Esophagus squamous epithelium (tissue), 5 donors: ENCODE data around the gene PLCB1. TPM values are rescaled to one million over a fixed set of nuclear protein-coding genes. Genes with fewer than 3 reads are reported as not detected.

ENCODE experiments used
- DNase-seq: peaks from one replicate; lab custom pipeline; 2025; lab: John Stamatoyannopoulos, UW
- H3K27ac ChIP-seq, 4 donors: fragments of 200-600 bp; sonication (generic); one replicate each; pipeline ENCODE4 v1.5.1; 2016 to 2019; ENCODE audit warnings: mild to moderate bottlenecking in 1 of 4
- H3K27me3 ChIP-seq, 4 donors: fragments of 200-600 bp; sonication (generic); 1 replicate in 3 of 4; 2 replicates in 1 of 4; pipeline versions ENCODE4 v1.5.1 to v1.6.0; 2017 to 2021; ENCODE audit warnings: antibody characterized with exemption in 1 of 4
- H3K36me3 ChIP-seq, 3 donors: fragments of 200-600 bp; sonication (generic); one replicate each; pipeline ENCODE4 v1.5.1; 2016 to 2019
- H3K4me1 ChIP-seq, 3 donors: fragments of 200-600 bp; sonication (generic); one replicate each; pipeline ENCODE4 v1.5.1; 2017 to 2019
- H3K4me3 ChIP-seq, 4 donors: fragments of 200-600 bp; sonication (generic); 1 replicate in 3 of 4; 2 replicates in 1 of 4; pipeline ENCODE4 v1.5.1; 2016 to 2019; ENCODE audit warnings: mild to moderate bottlenecking in 2 of 4, moderate library complexity in 1 of 4
- H3K9me3 ChIP-seq, 3 donors: fragments of 200-600 bp; sonication (generic); one replicate each; pipeline ENCODE4 v1.5.1; 2016 to 2019
- POLR2A ChIP-seq, 4 donors: fragments of 450-650 bp; IDR thresholded peaks; one replicate each; pipeline ENCODE4 v1.6.1; 2017; ENCODE audit warnings: antibody characterized with exemption in 4 of 4, mild to moderate bottlenecking in 4 of 4, moderate library complexity in 3 of 4
- WGBS, 2 donors: methylation state at CpG; one replicate each; pipeline ENCODE4 v1.1.5; 2018; 5-methylcytosine and 5-hydroxymethylcytosine counted together
- intact Hi-C: fragments of 100-400 bp; cut with DNase I; formaldehyde crosslinking; loops from one replicate; pipeline ENCODE4 v1.15.0; 2022
- total RNA-seq, 4 donors: library from RNA; depleted of rRNA; stranded (reverse); fragments of >200 nt; gene quantifications; one replicate each; pipeline ENCODE4 v1.1.0, GENCODE V29; 2016
- TF ChIP-seq, protein P1 (sequence below), 6 experiments: fragments of 450-650 bp in 4 of 6; fragments of 200-600 bp in 2 of 6; sonication (generic) in 2 of 6; IDR thresholded peaks; one replicate each; pipeline ENCODE4 v1.5.1; 2016 to 2019; ENCODE audit warnings: antibody characterized with exemption in 6 of 6, mild to moderate bottlenecking in 4 of 6, moderate library complexity in 4 of 6
- donor health status: DM: yes; HTN: yes; CAD: no.

Gene PLCB1
- total RNA-seq, 4 donors from 2014 or later, result 1.9 to 20.4 (median 5.0) TPM

DNA sequence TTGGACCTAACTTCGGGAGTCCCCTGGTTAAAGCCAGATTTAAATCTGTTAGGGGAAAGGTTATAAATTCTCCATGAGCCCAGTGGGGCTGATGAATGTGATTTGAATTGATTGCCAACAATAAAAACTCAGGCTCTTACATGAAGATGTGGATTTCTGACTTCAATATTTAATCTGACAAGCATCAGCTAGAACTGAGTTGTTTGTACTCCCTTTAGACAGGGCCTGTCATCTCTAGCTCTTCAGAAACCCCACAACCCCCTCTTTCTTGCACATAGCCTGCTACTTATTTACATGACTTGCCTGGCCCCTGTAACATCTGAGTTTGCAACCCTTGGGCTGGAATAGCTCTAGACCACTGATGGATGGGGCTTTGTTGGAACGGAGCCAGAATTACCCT is 745.2 kb downstream of the PLCB1 start:
- Histone ChIP-seq H3K9me3 (no peaks in the 10 kb centered on the region), H3K4me1 (no peaks in the 10 kb centered on the region), H3K36me3 (no peaks in the 10 kb centered on the region), H3K27me3 (no peaks in the 10 kb centered on the region), H3K4me3 (no peak overlapping the region), H3K27ac (no peak overlapping the region)
- WGBS, 2 donors, result 68 to 83% methylated on average over 2 of the region's 2 CpGs
- intact Hi-C loops, result no loop called here
- TF ChIP-seq, protein P1, sequence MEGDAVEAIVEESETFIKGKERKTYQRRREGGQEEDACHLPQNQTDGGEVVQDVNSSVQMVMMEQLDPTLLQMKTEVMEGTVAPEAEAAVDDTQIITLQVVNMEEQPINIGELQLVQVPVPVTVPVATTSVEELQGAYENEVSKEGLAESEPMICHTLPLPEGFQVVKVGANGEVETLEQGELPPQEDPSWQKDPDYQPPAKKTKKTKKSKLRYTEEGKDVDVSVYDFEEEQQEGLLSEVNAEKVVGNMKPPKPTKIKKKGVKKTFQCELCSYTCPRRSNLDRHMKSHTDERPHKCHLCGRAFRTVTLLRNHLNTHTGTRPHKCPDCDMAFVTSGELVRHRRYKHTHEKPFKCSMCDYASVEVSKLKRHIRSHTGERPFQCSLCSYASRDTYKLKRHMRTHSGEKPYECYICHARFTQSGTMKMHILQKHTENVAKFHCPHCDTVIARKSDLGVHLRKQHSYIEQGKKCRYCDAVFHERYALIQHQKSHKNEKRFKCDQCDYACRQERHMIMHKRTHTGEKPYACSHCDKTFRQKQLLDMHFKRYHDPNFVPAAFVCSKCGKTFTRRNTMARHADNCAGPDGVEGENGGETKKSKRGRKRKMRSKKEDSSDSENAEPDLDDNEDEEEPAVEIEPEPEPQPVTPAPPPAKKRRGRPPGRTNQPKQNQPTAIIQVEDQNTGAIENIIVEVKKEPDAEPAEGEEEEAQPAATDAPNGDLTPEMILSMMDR (IDR thresholded peaks at IDR 0.05), result no peak
- no peak for TF ChIP-seq POLR2A (IDR thresholded peaks at IDR 0.05)
- DNase-seq, result no peak

- H3K36me3 ChIP-seq, result no peaks in the 10 kb centered on the region
- 100% methylated on average over 2 of the region's 2 CpGs for WGBS, 2 donors
- intact Hi-C loops, result no loop called here
- H3K4me3 ChIP-seq, result no peak overlapping the region
- DNase-seq, result no peak
- H3K9me3 ChIP-seq, result no peaks in the 10 kb centered on the region
- TF ChIP-seq, protein P1 (IDR thresholded peaks at IDR 0.05), result no peak
- TF ChIP-seq POLR2A (IDR thresholded peaks at IDR 0.05), result no peak
- no peaks in the 10 kb centered on the region for H3K27me3 ChIP-seq
- H3K4me1 ChIP-seq, result no peaks in the 10 kb centered on the region
- no peak overlapping the region for H3K27ac ChIP-seq
Observed at GRCh38 chr20:8879669-8880068, 747.6 kb downstream of the PLCB1 start.

DNA sequence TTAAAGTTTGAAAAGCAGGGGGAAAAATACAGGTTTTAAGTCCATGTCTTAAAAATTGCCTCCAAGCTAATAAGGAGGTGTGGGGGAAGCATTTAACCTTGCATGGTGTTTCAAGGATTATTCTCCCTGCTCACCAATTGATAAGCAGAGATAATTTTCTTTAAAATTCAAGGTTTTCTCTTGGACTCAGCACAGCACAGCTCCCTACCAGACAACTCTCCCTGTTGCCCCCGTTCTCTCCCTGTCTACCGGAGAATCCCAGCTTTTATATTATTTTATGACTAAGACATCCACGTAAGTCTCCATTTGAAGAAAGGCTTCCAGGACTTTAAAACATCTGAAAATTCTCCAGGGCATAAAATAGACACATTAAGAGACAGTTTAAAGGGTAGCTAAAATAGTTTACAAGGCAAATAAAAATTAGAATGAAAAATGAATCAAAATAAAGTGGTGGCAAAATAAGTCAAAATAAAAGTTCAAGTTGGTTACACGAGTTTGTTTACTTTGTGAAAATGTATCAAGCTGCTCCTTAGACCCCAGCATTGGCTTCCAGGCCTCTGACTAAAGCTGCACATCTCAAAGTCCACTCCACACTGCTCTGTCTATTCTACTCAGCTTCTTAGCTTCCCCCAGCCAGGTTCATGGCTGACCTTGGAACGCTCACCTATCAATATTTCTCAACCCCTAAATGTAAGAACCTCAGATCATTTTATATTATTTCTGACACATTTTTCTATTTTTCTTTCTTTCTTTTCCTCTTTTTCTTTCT is 748.2 kb downstream of the PLCB1 start:
- Histone ChIP-seq H3K27me3 (no peaks in the 10 kb centered on the region), H3K4me1 (no peaks in the 10 kb centered on the region), H3K36me3 (no peaks in the 10 kb centered on the region), H3K27ac (no peak overlapping the region), H3K9me3 (no peaks in the 10 kb centered on the region), H3K4me3 (no peak overlapping the region)
- DNase-seq, result no peak
- TF ChIP-seq POLR2A (IDR thresholded peaks at IDR 0.05), result no peak
- TF ChIP-seq, protein P1 (IDR thresholded peaks at IDR 0.05), result no peak
- intact Hi-C loops, result no loop called here
- WGBS, 2 donors, result 73 to 76% methylated on average over 5 of the region's 5 CpGs

GRCh38 chr20:8891039-8891438 is 759.0 kb downstream of the PLCB1 start:
- WGBS, 2 donors, result 75 to 91% methylated on average over 1 of the region's 1 CpG
- no peak for DNase-seq
- Histone ChIP-seq H3K4me1 (no peaks in the 10 kb centered on the region), H3K36me3 (no peaks in the 10 kb centered on the region), H3K27ac (no peak overlapping the region), H3K27me3 (no peaks in the 10 kb centered on the region), H3K4me3 (no peak overlapping the region), H3K9me3 (peaks cover 0 to 17% (median 11%) of the 10 kb centered on the region in 3 donors)
- TF ChIP-seq POLR2A (IDR thresholded peaks at IDR 0.05), result no peak
- TF ChIP-seq, protein P1 (IDR thresholded peaks at IDR 0.05), result no peak
- intact Hi-C loops, result no loop called here

- Histone ChIP-seq H3K4me3 (no peak overlapping the region), H3K27ac (no peak overlapping the region), H3K36me3 (no peaks in the 10 kb centered on the region), H3K27me3 (no peaks in the 10 kb centered on the region), H3K9me3 (peaks cover 0 to 18% (median 11%) of the 10 kb centered on the region in 3 donors), H3K4me1 (no peaks in the 10 kb centered on the region)
- intact Hi-C loops, result no loop called here
- no peak for DNase-seq
- no peak for TF ChIP-seq POLR2A (IDR thresholded peaks at IDR 0.05)
- TF ChIP-seq, protein P1 (IDR thresholded peaks at IDR 0.05), result no peak
Observed at GRCh38 chr20:8895472-8895871, 763.4 kb downstream of the PLCB1 start.
